HCT116 (cell line): ENCODE results near the gene EXOSC5. TPM values are rescaled to one million over a fixed set of nuclear protein-coding genes. Genes with fewer than 3 reads are reported as not detected.

Experiments used
- ATAC-seq: fragments of 200-7000 bp; cut with Tn5 transposase; 2 replicates; pipeline ENCODE4 v1.9.1; 2020; ENCODE audit warnings: mild to moderate bottlenecking, moderate library complexity
- BruUV-seq: library from RNA; stranded (reverse); fragments of 400-500 nt; replicated peaks from 2 replicates; lab custom pipeline; 2021; lab: Mats Ljungman, UMichigan
- CTCF ChIA-PET: fragments of 300-600 bp; sonication (Branson Sonifier 250); formaldehyde crosslinking; loops from one replicate; lab custom pipeline; 2021; ENCODE audit warnings: antibody characterized with exemption; lab: Charles Lee
- POLR2A ChIA-PET: fragments of 300-600, 350-600 bp; sonication (Branson Sonifier 250); formaldehyde crosslinking; loops from one replicate; lab custom pipeline; 2021; ENCODE audit warnings: antibody characterized with exemption; lab: Charles Lee
- RAD21 ChIA-PET, 2 experiments: fragments of 300-600 bp; sonication (Branson Sonifier 250); formaldehyde crosslinking; loops; one replicate each; lab custom pipeline; 2023; ENCODE audit warnings: low total read pairs in 2 of 2; ENCODE audit not compliant: uncharacterized antibody in 2 of 2, unreplicated experiment in 2 of 2, low non-redundant PET in 1 of 2; lab: Charles Lee
- DNase-seq: peaks from one replicate; pipeline ENCODE4 v3.0.0-alpha.2; 2010; ENCODE audit warnings: low read depth, low spot score
- H2AFZ ChIP-seq: fragments of 200-600 bp; shearing (Covaris generic), sonication (generic); 2 replicates; pipeline ENCODE4 v1.6.1; 2017; ENCODE audit warnings: low read depth, mixed run types, mixed read lengths, antibody characterized with exemption, low read length; ENCODE audit not compliant: poor library complexity, severe bottlenecking
- H3K27ac ChIP-seq: 2 replicates; pipeline ENCODE4 v1.5.1; 2012; ENCODE audit warnings: low read depth, low read length
- H3K27me3 ChIP-seq: fragments of 200-600 bp; sonication (generic); 2 replicates; pipeline ENCODE4 v1.6.1; 2016; ENCODE audit warnings: mixed run types, low read length, mixed read lengths; ENCODE audit not compliant: insufficient read depth
- H3K36me3 ChIP-seq, 2 experiments: fragments of 200-500 bp in 1 of 2; fragments of 200-600 bp in 1 of 2; sonication (Bioruptor generic) in 1 of 2; sonication (generic) in 1 of 2; 2 replicates each; pipeline versions ENCODE4 v1.5.1 to v1.6.1; 2014 to 2016; ENCODE audit warnings: low read length in 2 of 2, inconsistent platforms in 1 of 2, mixed read lengths in 1 of 2, mixed run types in 1 of 2; ENCODE audit not compliant: insufficient read depth in 2 of 2, control insufficient read depth in 1 of 2
- H3K4me1 ChIP-seq, 2 experiments: fragments of 200-600 bp in 1 of 2; sonication (generic) in 1 of 2; 2 replicates each; pipeline versions ENCODE4 v1.5.1 to v1.6.1; 2012 to 2017; ENCODE audit warnings: low read length in 2 of 2, inconsistent platforms in 1 of 2, mild to moderate bottlenecking in 1 of 2, mixed read lengths in 1 of 2, mixed run types in 1 of 2, moderate library complexity in 1 of 2; ENCODE audit not compliant: insufficient read depth in 2 of 2, control insufficient read depth in 1 of 2
- H3K4me2 ChIP-seq: fragments of 200-600 bp; sonication (generic); 2 replicates; pipeline ENCODE4 v1.6.1; 2017; ENCODE audit warnings: mixed run types, low read length, mixed read lengths
- H3K4me3 ChIP-seq, 2 experiments: fragments of 200-600 bp in 1 of 2; sonication (generic) in 1 of 2; replicated peaks in 1 of 2; 2 replicates each; pipeline ENCODE4 v1.5.1; 2011 to 2016; ENCODE audit warnings: low read length in 2 of 2, control low read depth in 1 of 2, low read depth in 1 of 2, mild to moderate bottlenecking in 1 of 2, mixed read lengths in 1 of 2, mixed run types in 1 of 2
- H3K79me2 ChIP-seq: fragments of 200-600 bp; sonication (generic); 2 replicates; pipeline ENCODE4 v1.6.1; 2017; ENCODE audit warnings: mild to moderate bottlenecking, mixed run types, low read length, moderate library complexity, mixed read lengths; ENCODE audit not compliant: insufficient read depth
- H3K9ac ChIP-seq: fragments of 200-600 bp; sonication (generic); 2 replicates; pipeline ENCODE4 v1.6.1; 2016; ENCODE audit warnings: low read length, mixed read lengths
- H3K9me2 ChIP-seq: fragments of 200-600 bp; sonication (generic), shearing (Covaris generic); 2 replicates; pipeline ENCODE4 v1.6.1; 2017; ENCODE audit warnings: mixed run types, mild to moderate bottlenecking, moderate library complexity; ENCODE audit not compliant: insufficient read depth
- H3K9me3 ChIP-seq, 2 experiments: fragments of 200-500 bp in 1 of 2; fragments of 200-600 bp in 1 of 2; sonication (Bioruptor generic) in 1 of 2; sonication (generic) in 1 of 2; 2 replicates each; pipeline ENCODE4 v1.6.1; 2014 to 2017; ENCODE audit warnings: low read length in 2 of 2, mixed read lengths in 2 of 2, inconsistent platforms in 1 of 2, low read depth in 1 of 2, mild to moderate bottlenecking in 1 of 2, mixed run types in 1 of 2, moderate library complexity in 1 of 2; ENCODE audit not compliant: control insufficient read depth in 1 of 2, insufficient read depth in 1 of 2
- H4K20me1 ChIP-seq: fragments of 200-600 bp; sonication (generic), shearing (Covaris generic); 2 replicates; pipeline ENCODE4 v1.6.1; 2017; ENCODE audit warnings: mixed run types, mild to moderate bottlenecking, moderate library complexity; ENCODE audit not compliant: insufficient read depth
- EZH2 ChIP-seq: fragments of 200-600 bp; sonication (generic); IDR thresholded peaks from 2 replicates; pipeline ENCODE4 v1.6.1; 2017; ENCODE audit warnings: antibody characterized with exemption, mixed run types
- SP1 ChIP-seq: IDR thresholded peaks from 2 replicates; pipeline ENCODE4 v1.6.1; 2012; ENCODE audit warnings: low read depth
- TCF7L2 ChIP-seq: IDR thresholded peaks from 2 replicates; pipeline ENCODE4 v1.7.0; 2011; ENCODE audit warnings: borderline replicate concordance, inconsistent platforms; ENCODE audit not compliant: insufficient read depth, insufficient read length; ENCODE audit errors: extremely low read depth
- YY1 ChIP-seq: IDR thresholded peaks from 2 replicates; pipeline ENCODE4 v1.6.1; 2011; ENCODE audit warnings: low read length, low read depth, moderate library complexity, mild to moderate bottlenecking; ENCODE audit not compliant: insufficient replicate concordance; ENCODE audit errors: extremely low read depth
- intact Hi-C: fragments of 100-400 bp; cut with micrococcal nuclease; formaldehyde crosslinking; loops from 2 replicates; pipeline ENCODE4 v1.10.0; 2022
- total RNA-seq: library from RNA; stranded (reverse); gene quantifications from one replicate; pipeline ENCODE4 v1.2.1, GENCODE V29; 2021; ENCODE audit not compliant: unreplicated experiment
- TF ChIP-seq, protein P1 (sequence below): IDR thresholded peaks from 2 replicates; pipeline ENCODE4 v1.6.1; 2012
- TF ChIP-seq, protein P2 (sequence below), 3 experiments: fragments of 200-600 bp in 1 of 3; sonication (generic) in 1 of 3; IDR thresholded peaks in 2 of 3; conservative IDR thresholded peaks in 1 of 3; 2 replicates each; pipeline ENCODE4 v1.5.1; 2012 to 2017; ENCODE audit warnings: low read depth in 2 of 3, low read length in 2 of 3, antibody characterized with exemption in 1 of 3, borderline replicate concordance in 1 of 3, control low read depth in 1 of 3, mild to moderate bottlenecking in 1 of 3, mixed read lengths in 1 of 3, mixed run types in 1 of 3, moderate library complexity in 1 of 3; ENCODE audit not compliant: insufficient read depth in 1 of 3

EXOSC5 gene
- total RNA-seq, 1 experiment from 2014 or later: 57.5 TPM

- Histone ChIP-seq H3K27me3 (no peaks in the 10 kb centered on the region), H3K4me2 (no peak overlapping the region), H3K79me2 (no peaks in the 10 kb centered on the region), H3K4me1 (peaks cover 0 to 5% of the 10 kb centered on the region in 2 experiments; a peak in 2 of 4 replicates), H3K36me3 (no peaks in the 10 kb centered on the region; a peak in 2 of 4 replicates), H3K9ac (no peak overlapping the region), H4K20me1 (no peaks in the 10 kb centered on the region), H3K4me3 (no peak overlapping the region), H3K27ac (no peak overlapping the region), H3K9me3 (no peaks in the 10 kb centered on the region), H3K9me2 (no peaks in the 10 kb centered on the region), H2AFZ (no peak overlapping the region)
- POLR2A ChIA-PET: no interaction called here
- ATAC-seq (no peak), DNase-seq (no peak)
- no peak for TF ChIP-seq YY1
- TF ChIP-seq, protein P1, sequence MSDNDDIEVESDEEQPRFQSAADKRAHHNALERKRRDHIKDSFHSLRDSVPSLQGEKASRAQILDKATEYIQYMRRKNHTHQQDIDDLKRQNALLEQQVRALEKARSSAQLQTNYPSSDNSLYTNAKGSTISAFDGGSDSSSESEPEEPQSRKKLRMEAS: no peak
- no peak for TF ChIP-seq TCF7L2
- TF ChIP-seq, protein P2, sequence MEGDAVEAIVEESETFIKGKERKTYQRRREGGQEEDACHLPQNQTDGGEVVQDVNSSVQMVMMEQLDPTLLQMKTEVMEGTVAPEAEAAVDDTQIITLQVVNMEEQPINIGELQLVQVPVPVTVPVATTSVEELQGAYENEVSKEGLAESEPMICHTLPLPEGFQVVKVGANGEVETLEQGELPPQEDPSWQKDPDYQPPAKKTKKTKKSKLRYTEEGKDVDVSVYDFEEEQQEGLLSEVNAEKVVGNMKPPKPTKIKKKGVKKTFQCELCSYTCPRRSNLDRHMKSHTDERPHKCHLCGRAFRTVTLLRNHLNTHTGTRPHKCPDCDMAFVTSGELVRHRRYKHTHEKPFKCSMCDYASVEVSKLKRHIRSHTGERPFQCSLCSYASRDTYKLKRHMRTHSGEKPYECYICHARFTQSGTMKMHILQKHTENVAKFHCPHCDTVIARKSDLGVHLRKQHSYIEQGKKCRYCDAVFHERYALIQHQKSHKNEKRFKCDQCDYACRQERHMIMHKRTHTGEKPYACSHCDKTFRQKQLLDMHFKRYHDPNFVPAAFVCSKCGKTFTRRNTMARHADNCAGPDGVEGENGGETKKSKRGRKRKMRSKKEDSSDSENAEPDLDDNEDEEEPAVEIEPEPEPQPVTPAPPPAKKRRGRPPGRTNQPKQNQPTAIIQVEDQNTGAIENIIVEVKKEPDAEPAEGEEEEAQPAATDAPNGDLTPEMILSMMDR (IDR thresholded peaks at IDR 0.05 in 2 of 3, conservative IDR thresholded peaks at IDR 0.05 in 1 of 3; ENCODE audit: borderline replicate concordance in 1 of 3, insufficient read depth in 1 of 3, low read depth in 2 of 3, low read length in 2 of 3): no peak
- no peak for TF ChIP-seq EZH2
- TF ChIP-seq SP1: no peak
- no TSS peak for BruUV-seq
- intact Hi-C loops: no loop called here
- RAD21 ChIA-PET: no interaction called here
- CTCF ChIA-PET: no interaction called here
These were observed 29.1 kb upstream of the EXOSC5 start for GRCh38 chr19:41426116-41426841.
